SIG-M5 treated with dmso at 0.1 percent for 504 hours (cell line): ENCODE results near the gene NDST1.

ENCODE experiments used
- DNase-seq: peaks from one replicate; lab custom pipeline; 2025; ENCODE audit not compliant: unreplicated experiment; lab: John Stamatoyannopoulos, UW

The NDST1 gene

GRCh38 chr5:150584556-150585335 lies 76.8 kb downstream of the NDST1 start:
- DNase-seq = no peak

- no peak for DNase-seq
Measured at GRCh38 chr5:150585781-150586341, 77.9 kb downstream of the NDST1 start.

GRCh38 chr5:150587016-150587415 lies 79.1 kb downstream of the NDST1 start:
- DNase-seq = no peak

- DNase-seq = no peak
Measured at GRCh38 chr5:150587856-150588595, 80.1 kb downstream of the NDST1 start.

GRCh38 chr5:150588596-150588890 lies 80.6 kb downstream of the NDST1 start:
- DNase-seq = no peak

- DNase-seq = no peak
Measured at GRCh38 chr5:150589862-150590601, 82.1 kb downstream of the NDST1 start.

GRCh38 chr5:150590979-150591695 lies 83.2 kb downstream of the NDST1 start:
- DNase-seq = no peak

GRCh38 chr5:150593593-150593992 lies 85.7 kb downstream of the NDST1 start:
- DNase-seq = no peak

- DNase-seq = no peak
Measured at GRCh38 chr5:150593996-150594395, 86.1 kb downstream of the NDST1 start.

- no peak for DNase-seq
Measured at GRCh38 chr5:150595466-150596031, 87.6 kb downstream of the NDST1 start.

- DNase-seq = no peak
Measured at GRCh38 chr5:150596313-150596712, 88.4 kb downstream of the NDST1 start.

GRCh38 chr5:150596826-150597225 lies 88.9 kb downstream of the NDST1 start:
- peak; percentile 61 for DNase-seq

GRCh38 chr5:150598006-150598405 lies 90.1 kb downstream of the NDST1 start:
- no peak for DNase-seq

GRCh38 chr5:150598821-150599273 lies 90.9 kb downstream of the NDST1 start:
- DNase-seq = no peak

GRCh38 chr5:150599281-150599680 lies 91.3 kb downstream of the NDST1 start:
- no peak for DNase-seq

- no peak for DNase-seq
Measured at GRCh38 chr5:150599917-150600511, 92.1 kb downstream of the NDST1 start.

GRCh38 chr5:150600616-150601490 lies 92.9 kb downstream of the NDST1 start:
- DNase-seq = no peak

- DNase-seq = no peak
Measured at GRCh38 chr5:150601491-150602345, 93.8 kb downstream of the NDST1 start.
